GM23248 (cell line): ENCODE results near the gene OR1K1.

Source experiments
- EZH2 ChIP-seq: fragments of 200-600 bp; sonication (generic); IDR thresholded peaks from 2 replicates; pipeline ENCODE4 v1.6.1; 2018; ENCODE audit warnings: antibody characterized with exemption, mild to moderate bottlenecking; ENCODE audit not compliant: insufficient read depth, poor library complexity, severe bottlenecking
- EZH2phosphoT487 ChIP-seq: fragments of 200-600 bp; sonication (generic); IDR thresholded peaks from 2 replicates; pipeline ENCODE4 v1.6.1; 2018; ENCODE audit warnings: antibody characterized with exemption, moderate library complexity, mild to moderate bottlenecking, low read depth; ENCODE audit not compliant: insufficient read depth

DNA sequence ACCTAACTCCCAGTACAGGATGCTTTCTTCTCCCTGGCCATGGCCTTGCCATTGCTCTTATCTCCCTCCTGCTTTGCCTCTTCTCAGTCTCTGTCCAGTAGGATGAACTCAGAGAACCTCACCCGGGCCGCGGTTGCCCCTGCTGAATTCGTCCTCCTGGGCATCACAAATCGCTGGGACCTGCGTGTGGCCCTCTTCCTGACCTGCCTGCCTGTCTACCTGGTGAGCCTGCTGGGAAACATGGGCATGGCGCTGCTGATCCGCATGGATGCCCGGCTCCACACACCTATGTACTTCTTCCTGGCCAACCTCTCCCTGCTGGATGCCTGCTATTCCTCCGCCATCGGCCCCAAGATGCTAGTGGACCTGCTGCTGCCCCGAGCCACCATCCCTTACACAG is 11.1 kb upstream of the OR1K1 start, which contains the start of gene OR5C1:
- TF ChIP-seq EZH2phosphoT487 (no peak), EZH2 (no peak)
